Muscle layer of colon (tissue), 2 donors: Measurements from ENCODE around the gene FAF2.

Source experiments
- H3K27ac ChIP-seq: one replicate; pipeline ENCODE4 v1.7.0; 2013; ENCODE audit warnings: low read depth, mild to moderate bottlenecking, low read length, moderate library complexity
- H3K27me3 ChIP-seq, 2 donors: one replicate each; pipeline ENCODE4 v1.7.0; 2013; ENCODE audit warnings: low read length in 2 of 2, mild to moderate bottlenecking in 2 of 2; ENCODE audit not compliant: insufficient read depth in 2 of 2, control insufficient read depth in 1 of 2
- H3K36me3 ChIP-seq: one replicate; pipeline ENCODE4 v1.7.0; 2013; ENCODE audit warnings: mild to moderate bottlenecking, low read length; ENCODE audit not compliant: insufficient read depth
- H3K4me1 ChIP-seq: one replicate; pipeline ENCODE4 v1.7.0; 2013; ENCODE audit warnings: mild to moderate bottlenecking, low read length; ENCODE audit not compliant: insufficient read depth
- H3K4me3 ChIP-seq, 2 donors: one replicate each; pipeline ENCODE4 v1.7.0; 2013; ENCODE audit warnings: low read length in 2 of 2, low read depth in 1 of 2, mild to moderate bottlenecking in 1 of 2, moderate library complexity in 1 of 2
- H3K9ac ChIP-seq: one replicate; pipeline ENCODE4 v1.7.0; 2013; ENCODE audit warnings: low read length
- H3K9me3 ChIP-seq: one replicate; pipeline ENCODE4 v1.7.0; 2013; ENCODE audit warnings: mild to moderate bottlenecking, low read length
- donor health status: abdominal sarcoma.
- donor health status: Adenocarcinoma of cecum.

The FAF2 gene

GRCh38 chr5:176491101-176491502 is 42.9 kb downstream of the FAF2 start:
- H3K36me3 ChIP-seq, result peaks cover 50% of the 10 kb centered on the region
- no peaks in the 10 kb centered on the region for H3K9me3 ChIP-seq
- no peak overlapping the region for H3K9ac ChIP-seq
- H3K27me3 ChIP-seq, result no peaks in the 10 kb centered on the region
- peaks cover 8% of the 10 kb centered on the region for H3K4me1 ChIP-seq
- H3K27ac ChIP-seq, result no peak overlapping the region
- H3K4me3 ChIP-seq, result no peak overlapping the region

- H3K27me3 ChIP-seq, result no peaks in the 10 kb centered on the region
- peaks cover 8% of the 10 kb centered on the region for H3K4me1 ChIP-seq
- peaks cover 56% of the 10 kb centered on the region for H3K36me3 ChIP-seq
- H3K9me3 ChIP-seq, result no peaks in the 10 kb centered on the region
- H3K9ac ChIP-seq, result no peak overlapping the region
- no peak overlapping the region for H3K27ac ChIP-seq
- no peak overlapping the region for H3K4me3 ChIP-seq
Observed at GRCh38 chr5:176491901-176492300, 43.7 kb downstream of the FAF2 start.

- H3K36me3 ChIP-seq, result peaks cover 61% of the 10 kb centered on the region
- H3K9me3 ChIP-seq, result no peaks in the 10 kb centered on the region
- H3K9ac ChIP-seq, result no peak overlapping the region
- no peaks in the 10 kb centered on the region for H3K27me3 ChIP-seq
- H3K4me3 ChIP-seq, result no peak overlapping the region
- peaks cover 8% of the 10 kb centered on the region for H3K4me1 ChIP-seq
- H3K27ac ChIP-seq, result no peak overlapping the region
Observed at GRCh38 chr5:176492431-176492830, 44.2 kb downstream of the FAF2 start.

GRCh38 chr5:176497852-176498251 is 49.7 kb downstream of the FAF2 start:
- Histone ChIP-seq H3K27ac (no peak overlapping the region), H3K4me3 (no peak overlapping the region), H3K27me3 (no peaks in the 10 kb centered on the region), H3K36me3 (peaks cover 80% of the 10 kb centered on the region), H3K9ac (no peak overlapping the region), H3K4me1 (no peaks in the 10 kb centered on the region), H3K9me3 (no peaks in the 10 kb centered on the region)

GRCh38 chr5:176499273-176499672 is 51.1 kb downstream of the FAF2 start:
- H3K27me3 ChIP-seq, result no peaks in the 10 kb centered on the region
- no peak overlapping the region for H3K9ac ChIP-seq
- no peaks in the 10 kb centered on the region for H3K4me1 ChIP-seq
- H3K9me3 ChIP-seq, result no peaks in the 10 kb centered on the region
- H3K27ac ChIP-seq, result no peak overlapping the region
- H3K36me3 ChIP-seq, result peaks cover 78% of the 10 kb centered on the region
- no peak overlapping the region for H3K4me3 ChIP-seq

- peaks cover 78% of the 10 kb centered on the region for H3K36me3 ChIP-seq
- H3K27me3 ChIP-seq, result no peaks in the 10 kb centered on the region
- H3K4me3 ChIP-seq, result no peak overlapping the region
- no peak overlapping the region for H3K9ac ChIP-seq
- H3K27ac ChIP-seq, result no peak overlapping the region
- H3K4me1 ChIP-seq, result no peaks in the 10 kb centered on the region
- no peaks in the 10 kb centered on the region for H3K9me3 ChIP-seq
Observed at GRCh38 chr5:176500511-176500910, 52.3 kb downstream of the FAF2 start.

- no peak overlapping the region for H3K27ac ChIP-seq
- H3K27me3 ChIP-seq, result no peaks in the 10 kb centered on the region
- H3K4me1 ChIP-seq, result no peaks in the 10 kb centered on the region
- H3K36me3 ChIP-seq, result peaks cover 72% of the 10 kb centered on the region
- no peaks in the 10 kb centered on the region for H3K9me3 ChIP-seq
- no peak overlapping the region for H3K4me3 ChIP-seq
- H3K9ac ChIP-seq, result no peak overlapping the region
Observed at GRCh38 chr5:176501333-176501732, 53.1 kb downstream of the FAF2 start.

GRCh38 chr5:176503496-176503895 is 55.3 kb downstream of the FAF2 start:
- no peaks in the 10 kb centered on the region for H3K27me3 ChIP-seq

GRCh38 chr5:176507911-176508310 is 59.7 kb downstream of the FAF2 start:
- peaks cover 50% of the 10 kb centered on the region for H3K36me3 ChIP-seq
- no peak overlapping the region for H3K4me3 ChIP-seq
- no peaks in the 10 kb centered on the region for H3K4me1 ChIP-seq
- H3K27me3 ChIP-seq, result no peaks in the 10 kb centered on the region
- H3K9ac ChIP-seq, result no peak overlapping the region
- no peaks in the 10 kb centered on the region for H3K9me3 ChIP-seq
- H3K27ac ChIP-seq, result no peak overlapping the region

More at GRCh38 chr5:176503496-176503895, 55.3 kb downstream of the FAF2 start:
- Histone ChIP-seq H3K9ac (no peak overlapping the region), H3K9me3 (no peaks in the 10 kb centered on the region), H3K36me3 (peaks cover 76% of the 10 kb centered on the region), H3K4me1 (no peaks in the 10 kb centered on the region), H3K4me3 (no peak overlapping the region), H3K27ac (no peak overlapping the region)

- Histone ChIP-seq H3K36me3 (peaks cover 44% of the 10 kb centered on the region), H3K27ac (no peak overlapping the region), H3K4me3 (no peak overlapping the region)
Observed at GRCh38 chr5:176508603-176509002, 60.4 kb downstream of the FAF2 start.

GRCh38 chr5:176513788-176514187 is 65.6 kb downstream of the FAF2 start:
- Histone ChIP-seq H3K27ac (no peak overlapping the region), H3K4me1 (no peaks in the 10 kb centered on the region), H3K9ac (no peak overlapping the region), H3K9me3 (no peaks in the 10 kb centered on the region), H3K27me3 (no peaks in the 10 kb centered on the region), H3K36me3 (peaks cover 7% of the 10 kb centered on the region), H3K4me3 (no peak overlapping the region)

More at GRCh38 chr5:176508603-176509002, 60.4 kb downstream of the FAF2 start:
- no peaks in the 10 kb centered on the region for H3K4me1 ChIP-seq
- H3K27me3 ChIP-seq, result no peaks in the 10 kb centered on the region
- H3K9ac ChIP-seq, result no peak overlapping the region
- H3K9me3 ChIP-seq, result no peaks in the 10 kb centered on the region

- Histone ChIP-seq H3K27me3 (no peaks in the 10 kb centered on the region), H3K27ac (no peak overlapping the region), H3K9me3 (no peaks in the 10 kb centered on the region), H3K4me3 (no peak overlapping the region), H3K36me3 (peaks cover under 1% of the 10 kb centered on the region), H3K4me1 (no peaks in the 10 kb centered on the region), H3K9ac (no peak overlapping the region)
Observed at GRCh38 chr5:176514244-176514950, 66.2 kb downstream of the FAF2 start.
